GM18526 (cell line): ENCODE data around the gene PRSS50.

Experiments
- POLR2A ChIP-seq: IDR thresholded peaks from 3 replicates; pipeline ENCODE4 v1.6.1; 2011; ENCODE audit not compliant: insufficient read length; ENCODE audit errors: extremely low read depth

The PRSS50 gene

GRCh38 chr3:46664188-46664970 lies 53.3 kb downstream of the PRSS50 start:
- no peak for TF ChIP-seq POLR2A

DNA sequence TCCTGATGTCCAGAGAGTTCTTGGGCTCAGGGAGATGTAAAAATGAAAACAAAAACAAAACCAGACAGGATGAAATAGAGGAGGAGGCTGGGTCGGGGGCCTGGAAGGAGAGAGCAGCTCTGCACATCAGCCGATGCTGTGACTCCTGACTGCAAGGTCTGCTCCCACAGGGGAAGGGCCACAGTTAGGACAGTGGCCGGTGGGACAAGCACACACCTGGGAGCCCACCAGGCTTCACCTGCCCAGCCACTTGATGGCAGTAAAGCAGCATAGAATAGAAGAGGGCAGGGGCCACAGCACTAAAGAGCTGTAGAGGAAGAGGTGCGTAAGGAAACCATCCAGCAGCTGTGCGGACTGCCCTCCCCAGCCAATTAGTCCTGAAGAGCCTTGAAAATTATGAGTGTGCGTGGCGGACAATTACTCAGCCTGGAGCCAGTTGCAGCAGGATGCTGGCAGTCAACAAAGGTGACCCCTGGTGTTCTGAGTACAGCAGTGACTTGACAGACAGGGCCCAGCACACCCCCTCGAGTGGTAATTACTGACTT lies 54.0 kb downstream of the PRSS50 start:
- TF ChIP-seq POLR2A, result no peak

- TF ChIP-seq POLR2A, result no peak
These were observed 54.7 kb downstream of the PRSS50 start for GRCh38 chr3:46662771-46663551.
